ENCODE results near the gene MS4A6A.
"Not testable (repeated sequence)": the region's sequence is repeated elsewhere in the genome, so short reads cannot be mapped to it uniquely, and the experiment has no call there.

Gene MS4A6A

GRCh38 chr11:60175860-60176275 lies 7.0 kb downstream of the MS4A6A start:
- DNase-seq, result no peak

- no peak for DNase-seq
Measured at GRCh38 chr11:60172011-60172410, 10.9 kb downstream of the MS4A6A start.

DNA sequence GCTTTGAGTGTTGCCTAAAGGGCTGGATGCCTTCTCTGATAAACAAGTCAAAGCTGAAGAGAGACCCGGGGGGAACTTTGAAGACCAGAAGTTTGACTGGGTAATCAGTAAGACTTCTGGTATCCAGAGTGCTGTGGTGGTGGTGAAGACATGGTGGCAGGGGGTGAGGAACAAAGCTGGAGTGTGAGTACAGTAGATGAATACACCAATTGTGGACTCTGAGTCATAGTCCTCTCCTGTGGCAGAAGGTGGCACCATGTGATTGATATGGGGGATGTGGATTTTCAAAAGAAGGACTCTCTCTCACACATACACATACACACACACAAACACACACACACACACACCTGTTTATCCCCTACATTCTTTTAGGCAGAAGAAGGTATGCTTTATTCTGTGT lies 12.3 kb downstream of the MS4A6A start:
- DNase-seq, result no peak

- peak; percentile 23 for DNase-seq
Measured at GRCh38 chr11:60169264-60169915, 13.5 kb downstream of the MS4A6A start.

- DNase-seq, result no peak
Measured at GRCh38 chr11:60168306-60168705, 14.6 kb downstream of the MS4A6A start.

- DNase-seq, result no peak
Measured at GRCh38 chr11:60165951-60166350, 16.9 kb downstream of the MS4A6A start.

DNA sequence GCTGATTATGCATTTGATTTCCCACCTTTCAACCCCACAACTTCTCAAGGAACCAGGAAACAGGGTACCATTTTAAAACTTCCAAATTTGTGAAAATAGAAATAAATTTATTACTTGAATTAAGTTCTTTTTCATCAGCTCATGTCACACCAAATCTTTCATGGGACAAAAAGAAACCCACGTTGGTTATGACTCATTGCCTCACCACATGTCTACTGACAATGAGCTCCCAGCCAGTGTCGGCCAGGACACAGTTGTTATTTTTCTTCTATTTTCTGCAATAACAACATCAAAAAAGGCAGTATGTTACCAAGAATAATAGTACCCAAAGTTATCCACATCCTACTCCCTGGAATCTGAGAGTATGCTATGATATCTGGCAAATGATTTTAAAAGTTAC lies 17.3 kb downstream of the MS4A6A start:
- no peak for DNase-seq

GRCh38 chr11:60164550-60165075 lies 18.3 kb downstream of the MS4A6A start:
- no peak for DNase-seq

DNA sequence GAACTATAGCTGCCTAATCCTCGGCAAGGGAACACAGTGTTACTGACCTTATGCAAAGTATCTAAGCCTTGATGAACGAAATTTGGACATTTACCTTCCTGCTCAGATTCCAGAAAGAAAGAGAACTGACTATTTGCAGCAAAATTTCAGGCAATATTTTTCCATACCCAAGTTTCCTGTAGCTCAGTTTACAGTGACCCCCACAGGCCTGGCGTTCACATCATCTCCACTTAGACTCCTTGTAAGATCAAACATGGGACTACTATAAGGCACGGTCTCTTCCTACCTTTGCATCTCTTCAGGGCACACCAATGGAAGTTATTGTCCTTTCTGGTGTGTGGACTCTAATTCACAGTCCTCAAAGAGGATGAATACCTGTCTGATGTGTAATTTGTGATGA lies 21.1 kb downstream of the MS4A6A start:
- no peak for DNase-seq

- no peak for DNase-seq
Measured at GRCh38 chr11:60161107-60161506, 21.8 kb downstream of the MS4A6A start.

GRCh38 chr11:60159868-60160267 lies 23.0 kb downstream of the MS4A6A start:
- DNase-seq, result no peak

- no peak for DNase-seq
Measured at GRCh38 chr11:60159284-60159683, 23.6 kb downstream of the MS4A6A start.

DNA sequence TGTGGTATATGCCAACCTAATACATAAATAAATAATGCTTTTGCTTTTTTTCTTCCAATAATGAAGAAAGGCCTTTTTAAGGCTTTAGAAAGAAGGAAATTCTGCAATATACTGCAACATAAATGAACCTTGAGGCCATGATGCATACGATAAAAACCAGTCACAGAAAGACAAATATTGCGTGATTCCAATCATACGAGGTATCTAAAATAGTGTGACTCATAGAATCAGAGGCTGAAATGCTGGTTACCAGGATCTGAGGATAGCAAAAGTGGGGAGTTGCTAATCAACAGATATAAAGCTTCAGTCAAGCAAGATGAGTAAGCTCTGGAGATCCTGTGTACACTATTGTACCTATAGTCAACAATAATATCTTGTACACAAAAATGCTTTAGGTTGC lies 24.2 kb downstream of the MS4A6A start:
- no peak for DNase-seq

GRCh38 chr11:60155931-60156330 lies 27.0 kb downstream of the MS4A6A start:
- no peak for DNase-seq

DNA sequence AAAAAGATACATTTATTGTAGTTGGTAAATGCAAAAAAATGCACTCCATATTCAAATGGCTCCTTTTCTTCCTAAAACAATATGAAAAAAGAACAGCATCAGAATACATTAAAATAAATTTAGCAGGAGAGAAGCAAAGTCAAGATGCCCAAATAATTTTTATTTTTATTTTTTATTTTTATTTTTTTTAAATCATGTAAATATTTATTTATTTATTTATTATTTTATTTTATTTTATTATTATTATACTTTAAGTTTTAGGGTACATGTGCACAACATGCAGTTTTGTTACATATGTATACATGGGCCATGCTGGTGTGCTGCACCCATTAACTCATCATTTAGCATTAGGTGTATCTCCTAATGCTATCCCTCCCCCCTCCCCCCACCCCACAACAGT lies 30.2 kb downstream of the MS4A6A start:
- not testable (repeated sequence) for DNase-seq

DNA sequence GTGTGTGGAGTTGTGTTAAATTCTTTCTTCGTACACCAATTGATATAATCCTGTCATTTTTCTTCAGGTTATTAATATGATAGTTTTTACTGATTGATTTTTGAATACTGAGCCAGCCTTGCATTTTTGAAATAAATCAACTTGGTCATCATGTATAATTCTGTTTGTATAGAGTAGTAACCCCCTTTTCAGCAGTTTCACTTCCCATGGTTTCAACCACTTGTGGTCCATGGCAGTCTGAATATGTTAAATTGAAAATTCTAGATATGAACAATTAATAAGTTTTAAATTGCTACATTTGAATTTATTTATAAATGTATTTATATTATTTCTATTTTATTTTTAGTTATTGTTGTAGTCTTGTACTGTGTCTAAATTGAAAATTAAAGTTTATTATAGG lies 32.6 kb downstream of the MS4A6A start:
- DNase-seq, result no peak

DNA sequence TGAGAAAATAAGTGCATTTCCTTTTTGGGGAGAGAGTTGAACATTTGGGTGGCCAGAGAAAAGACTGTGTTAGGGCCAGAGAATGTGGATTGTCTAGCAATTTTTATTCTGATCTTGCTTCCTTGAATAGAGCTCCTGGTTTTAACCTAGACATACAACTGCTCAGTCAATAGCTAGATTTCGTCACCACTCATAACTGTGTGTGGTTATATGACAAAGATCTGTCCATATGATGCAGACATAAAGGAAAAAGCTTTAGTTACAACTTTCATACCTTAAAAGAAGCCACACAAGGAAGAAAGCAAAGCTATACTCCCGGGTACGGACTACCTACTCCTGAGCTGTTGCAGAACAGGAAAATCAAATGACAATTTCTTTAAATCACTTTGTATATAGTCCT lies 37.2 kb downstream of the MS4A6A start:
- DNase-seq, result no peak

GRCh38 chr11:60143768-60144167 lies 39.1 kb downstream of the MS4A6A start:
- no peak for DNase-seq

DNA sequence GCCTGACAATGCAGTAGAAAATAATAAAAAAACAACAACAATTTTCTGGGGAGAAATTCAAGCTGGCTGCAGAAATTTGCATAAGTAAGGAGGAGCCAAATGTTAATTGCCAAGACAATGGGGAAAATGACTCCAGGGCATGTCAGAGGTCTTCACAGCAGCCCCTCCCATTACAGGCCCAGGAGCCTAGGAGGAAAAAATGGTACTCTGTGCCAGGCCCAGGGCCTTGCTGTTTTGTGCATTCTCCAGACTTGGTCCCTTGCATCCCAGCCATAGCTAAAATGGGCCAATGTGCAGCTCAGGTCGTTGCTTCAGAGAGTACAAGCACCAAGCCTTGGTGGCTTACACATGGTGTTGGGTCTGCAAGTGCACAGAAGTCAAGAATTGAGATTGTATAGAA lies 49.0 kb downstream of the MS4A6A start:
- DNase-seq, result no peak

- DNase-seq, result no peak
Measured at GRCh38 chr11:60131912-60132311, 51.0 kb downstream of the MS4A6A start.

DNA sequence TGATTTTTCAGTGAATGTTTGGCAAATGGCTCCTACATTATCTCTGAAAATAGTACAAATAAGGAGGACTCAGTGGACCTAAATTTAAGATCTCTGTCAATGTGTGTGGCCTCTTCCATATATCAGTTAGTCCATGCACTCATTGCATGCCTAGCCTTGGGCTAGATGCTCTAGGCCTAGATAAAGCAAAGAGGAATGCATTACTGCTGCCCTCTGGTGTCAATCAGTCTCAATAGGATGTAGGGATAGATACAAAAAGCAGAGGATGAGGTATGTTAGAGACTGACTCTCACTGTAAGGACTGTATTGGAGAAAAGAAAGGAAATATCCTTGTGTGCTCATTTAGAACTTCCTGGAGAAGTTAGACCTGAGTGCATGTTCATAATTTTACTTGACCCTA lies 52.4 kb downstream of the MS4A6A start:
- DNase-seq, result peak; percentile 42

GRCh38 chr11:60129853-60130252 lies 53.0 kb downstream of the MS4A6A start:
- DNase-seq, result no peak

GRCh38 chr11:60128866-60129265 lies 54.0 kb downstream of the MS4A6A start:
- not testable (repeated sequence) for DNase-seq

DNA sequence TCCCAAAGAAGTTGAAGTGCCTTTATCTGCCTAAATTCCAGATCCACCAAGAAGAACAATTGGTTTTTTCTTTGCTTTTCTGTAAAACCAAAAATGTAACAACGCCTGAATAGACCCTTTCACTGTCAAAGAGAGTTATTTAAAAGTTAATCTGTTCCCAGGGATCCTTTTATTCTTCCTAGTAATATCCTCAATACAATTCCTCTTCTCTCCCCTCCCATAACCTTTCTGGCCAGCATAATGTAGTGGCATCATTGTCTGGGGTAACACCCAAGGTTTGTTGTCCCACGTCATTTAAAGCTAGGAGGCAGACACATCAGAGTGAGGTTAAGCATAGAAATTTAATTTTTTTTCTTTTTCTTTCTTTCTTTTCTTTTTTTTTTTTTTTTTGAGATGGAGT lies 54.5 kb downstream of the MS4A6A start:
- DNase-seq, result no peak

DNA sequence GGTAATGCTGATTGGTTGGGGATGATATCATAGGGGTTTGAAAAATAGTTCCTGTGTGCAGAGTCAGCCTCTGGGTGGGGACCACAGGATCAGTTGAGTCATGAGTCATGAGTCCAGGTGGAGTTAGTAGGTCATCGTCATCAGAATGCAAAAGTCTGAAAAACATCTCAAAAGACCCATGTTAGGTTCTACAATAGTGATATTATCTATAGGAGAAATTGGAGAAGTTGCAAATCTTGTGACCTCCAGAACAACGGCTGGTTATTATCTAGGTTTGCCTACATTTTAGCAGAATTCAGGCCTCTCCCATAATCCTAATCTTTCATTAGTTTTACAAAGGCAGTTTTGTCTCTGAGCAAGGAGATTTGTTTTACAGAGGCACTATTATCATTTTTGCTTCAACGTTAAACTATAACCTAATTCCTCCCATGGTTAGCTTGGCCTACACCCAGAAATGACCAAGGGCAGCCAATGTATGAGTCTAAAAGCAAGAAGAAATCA lies 55.5 kb downstream of the MS4A6A start:
- DNase-seq, result no peak
